A549 (cell line): ENCODE results near the gene SERINC3. TPM values are rescaled to one million over a fixed set of nuclear protein-coding genes. Genes with fewer than 3 reads are reported as not detected.

Experiments
- ATAC-seq, 2 experiments: fragments of 200-7000 bp in 1 of 2; fragments of >200 bp in 1 of 2; cut with Nextera tagmentation in 1 of 2; cut with Tn5 transposase in 1 of 2; 3 replicates each; pipeline versions ENCODE4 v1.8.0 to v1.9.1; 2018 to 2020; ENCODE audit warnings: mild to moderate bottlenecking in 1 of 2, moderate library complexity in 1 of 2
- CTCF ChIA-PET: fragments of 300-600 bp; sonication (Branson Sonifier 250); formaldehyde crosslinking; extraction: SDS; loops from one replicate; lab custom pipeline; 2021; ENCODE audit warnings: antibody characterized with exemption, inconsistent platforms; lab: Yijun Ruan, JAX
- POLR2A ChIA-PET: fragments of 350-600 bp; formaldehyde crosslinking; extraction: SDS; loops from one replicate; lab custom pipeline; 2021; ENCODE audit warnings: antibody characterized with exemption, inconsistent platforms; lab: Yijun Ruan, JAX
- DNase-seq, 2 experiments: peaks; one replicate each; pipeline versions ENCODE4 v3.0.0 to v3.0.0-alpha.2; 2011 to 2016; ENCODE audit warnings: low read depth in 1 of 2, low spot score in 1 of 2
- FAIRE-seq: peaks from 2 replicates; lab custom pipeline; 2011; peaks lifted over from hg19 to GRCh38; lab: Jason Lieb, UNC
- H3K27ac ChIP-seq, 2 experiments: fragments of >200 bp; sonication (Bioruptor Twin); formaldehyde crosslinking; 3 replicates each; pipeline ENCODE4 v1.5.1; 2016 to 2017
- H3K4me1 ChIP-seq: fragments of >200 bp; sonication (Bioruptor Twin); formaldehyde crosslinking; 3 replicates; pipeline ENCODE4 v1.6.1; 2016
- H3K4me2 ChIP-seq: fragments of >200 bp; sonication (Bioruptor Twin); formaldehyde crosslinking; 3 replicates; pipeline ENCODE4 v1.6.1; 2016
- H3K4me3 ChIP-seq: fragments of >200 bp; sonication (Bioruptor Twin); formaldehyde crosslinking; 3 replicates; pipeline ENCODE4 v1.5.1; 2016
- H3K9me3 ChIP-seq: fragments of >200 bp; sonication (Bioruptor Twin); formaldehyde crosslinking; 3 replicates; pipeline ENCODE4 v1.6.1; 2016
- ATOH8 ChIP-seq: fragments of 250-450 bp; sonication (Bioruptor Pico); IDR thresholded peaks from 2 replicates; pipeline ENCODE4 v1.5.0; 2020; ENCODE audit warnings: low read depth, mild to moderate bottlenecking, moderate library complexity
- CBX8 ChIP-seq: fragments of 200-600 bp; sonication (generic); IDR thresholded peaks from 2 replicates; pipeline ENCODE4 v1.6.1; 2016
- CEBPB ChIP-seq, 2 experiments: fragments of >200 bp in 1 of 2; sonication (Bioruptor Twin) in 1 of 2; formaldehyde crosslinking in 1 of 2; IDR thresholded peaks; 2 replicates each; pipeline ENCODE4 v1.6.1; 2012 to 2016
- CHD2 ChIP-seq: fragments of 150-350 bp; IDR thresholded peaks from 2 replicates; pipeline ENCODE4 v1.6.1; 2014; ENCODE audit warnings: low read length; ENCODE audit not compliant: partially characterized antibody
- ESRRA ChIP-seq: fragments of 150-350 bp; IDR thresholded peaks from 2 replicates; pipeline ENCODE4 v1.6.1; 2014; ENCODE audit warnings: mild to moderate bottlenecking, low read length, borderline replicate concordance
- FOSL2 ChIP-seq, 2 experiments: fragments of 450-650 bp in 1 of 2; fragments of >200 bp in 1 of 2; sonication (Bioruptor Twin) in 1 of 2; formaldehyde crosslinking; IDR thresholded peaks; 2 replicates each; pipeline versions ENCODE4 v1.5.0 to v1.6.1; 2016 to 2020; ENCODE audit warnings: mild to moderate bottlenecking in 1 of 2, moderate library complexity in 1 of 2
- GATA3 ChIP-seq: IDR thresholded peaks from 2 replicates; pipeline ENCODE4 v1.6.1; 2012; ENCODE audit warnings: borderline replicate concordance
- HDAC2 ChIP-seq: fragments of 200-600 bp; sonication (generic); IDR thresholded peaks from 2 replicates; pipeline ENCODE4 v1.6.1; 2016
- HEYL ChIP-seq: fragments of 250-450 bp; sonication (Bioruptor Pico); IDR thresholded peaks from 2 replicates; pipeline ENCODE4 v1.8.0; 2021; ENCODE audit warnings: mild to moderate bottlenecking, moderate library complexity
- HOXB13 ChIP-seq: fragments of 250-450 bp; sonication (Bioruptor Pico); IDR thresholded peaks from 2 replicates; pipeline ENCODE4 v1.5.0; 2020; ENCODE audit warnings: low read depth, mild to moderate bottlenecking, moderate library complexity
- JUN ChIP-seq, 2 experiments: fragments of >200 bp; sonication (Bioruptor Twin); formaldehyde crosslinking; IDR thresholded peaks; 2 replicates in 1 of 2; 3 replicates in 1 of 2; pipeline ENCODE4 v1.6.1; 2016 to 2017
- JUNB ChIP-seq: fragments of >200 bp; sonication (Bioruptor Twin); formaldehyde crosslinking; IDR thresholded peaks from 2 replicates; pipeline ENCODE4 v1.6.1; 2016
- KDM1A ChIP-seq: fragments of 200-600 bp; sonication (generic); IDR thresholded peaks from 2 replicates; pipeline ENCODE4 v1.6.1; 2016; ENCODE audit warnings: low read depth, mild to moderate bottlenecking
- KDM5A ChIP-seq: fragments of 200-600 bp; sonication (generic); IDR thresholded peaks from 2 replicates; pipeline ENCODE4 v1.6.1; 2016; ENCODE audit warnings: antibody characterized with exemption, mild to moderate bottlenecking
- MAZ ChIP-seq: fragments of 150-350 bp; IDR thresholded peaks from 2 replicates; pipeline ENCODE4 v1.6.1; 2014; ENCODE audit warnings: antibody characterized with exemption, low read depth, low read length, borderline replicate concordance
- NR3C1 ChIP-seq: fragments of >200 bp; sonication (Bioruptor Twin); formaldehyde crosslinking; IDR thresholded peaks from 3 replicates; pipeline ENCODE4 v1.6.1; 2017
- RARB ChIP-seq: fragments of 250-450 bp; sonication (Bioruptor Pico); IDR thresholded peaks from 2 replicates; pipeline ENCODE4 v1.8.0; 2021; ENCODE audit warnings: mild to moderate bottlenecking, moderate library complexity
- RNF2 ChIP-seq: fragments of 200-600 bp; sonication (generic); IDR thresholded peaks from 2 replicates; pipeline ENCODE4 v1.6.1; 2016; ENCODE audit warnings: low read depth, mild to moderate bottlenecking, antibody characterized with exemption, moderate library complexity, borderline replicate concordance
- SREBF2 ChIP-seq: fragments of 450-650 bp; IDR thresholded peaks from 2 replicates; pipeline ENCODE4 v1.6.1; 2014; ENCODE audit warnings: mild to moderate bottlenecking, moderate library complexity
- TFCP2L1 ChIP-seq: fragments of 250-450 bp; sonication (Bioruptor Pico); IDR thresholded peaks from 2 replicates; pipeline ENCODE4 v1.5.0; 2021; ENCODE audit warnings: mild to moderate bottlenecking
- TP53 ChIP-seq: fragments of 250-450 bp; sonication (Bioruptor Pico); IDR thresholded peaks from 2 replicates; pipeline ENCODE4 v1.5.0; 2021; ENCODE audit warnings: mild to moderate bottlenecking, moderate library complexity
- USF2 ChIP-seq: fragments of 450-650 bp; IDR thresholded peaks from 2 replicates; pipeline ENCODE4 v1.6.1; 2014; ENCODE audit warnings: antibody characterized with exemption
- ZC3H11A ChIP-seq: fragments of 450-650 bp; IDR thresholded peaks from 2 replicates; pipeline ENCODE4 v1.6.1; 2014; ENCODE audit warnings: antibody characterized with exemption, mild to moderate bottlenecking
- ZFP36 ChIP-seq: fragments of 450-650 bp; IDR thresholded peaks from 2 replicates; pipeline ENCODE4 v1.6.1; 2014; ENCODE audit warnings: borderline replicate concordance; ENCODE audit not compliant: partially characterized antibody
- ZNF302 ChIP-seq: fragments of 250-450 bp; sonication (Bioruptor Pico); IDR thresholded peaks from 2 replicates; pipeline ENCODE4 v1.9.0; 2021; ENCODE audit warnings: inconsistent platforms, mild to moderate bottlenecking, moderate library complexity
- ZSCAN20 ChIP-seq: fragments of 250-450 bp; sonication (Bioruptor Pico); IDR thresholded peaks from 2 replicates; pipeline ENCODE4 v1.8.0; 2022; ENCODE audit warnings: mild to moderate bottlenecking, moderate library complexity
- WGBS: methylation state at CpG from one replicate; pipeline ENCODE4 v1.1.6; 2017; ENCODE audit errors: missing lambda C conversion rate; 5-methylcytosine and 5-hydroxymethylcytosine counted together
- polyA plus RNA-seq, 4 experiments: library from polyadenylated mRNA; depleted of rRNA in 3 of 4; stranded (reverse); fragments of >200 nt; fragmentation: RNase III in 1 of 4; extraction: RNeasy Plus Mini Kit Qiagen cat#74134 plus additional on column Dnase treatment in 1 of 4; gene quantifications; 2 replicates in 3 of 4; 3 replicates in 1 of 4; pipeline ENCODE4 v1.2.3, GENCODE V29; 2011 to 2017
- TF ChIP-seq, protein P1 (sequence below): IDR thresholded peaks from 2 replicates; pipeline ENCODE4 v1.6.1; 2012
- TF ChIP-seq, protein P2 (sequence below): fragments of 250-450 bp; sonication (Bioruptor Pico); IDR thresholded peaks from 2 replicates; pipeline ENCODE4 v1.5.0; 2021; ENCODE audit warnings: mild to moderate bottlenecking, moderate library complexity, borderline replicate concordance

The SERINC3 gene
- polyA plus RNA-seq, 2 of the 4 experiments (the other 2 are of a cell fraction): 62.9 to 159 TPM

GRCh38 chr20:44456611-44457010 is 65.3 kb downstream of the SERINC3 start:
- Histone ChIP-seq H3K27ac (no peak overlapping the region), H3K4me2 (no peak overlapping the region), H3K4me3 (no peak overlapping the region), H3K9me3 (no peaks in the 10 kb centered on the region), H3K4me1 (0 out of 3 replicates have a peak, but pooled peaks cover 5% of the 10 kb centered on the region)
- no peak for ATAC-seq
- POLR2A ChIA-PET: no interaction called here
- FAIRE-seq: no peak
- 85% methylated on average over 8 of the region's 8 CpGs for WGBS
- CTCF ChIA-PET: interaction anchor here (0.8 to 23.5 kb wide), 9 partner anchors 8 to 237 kb away, joined by 3 to 440 read pairs (median 4); partner anchors contain the start of gene FITM2
- no peak for DNase-seq
- TF ChIP-seq RNF2 (no peak), HDAC2 (no peak), SREBF2 (no peak), GATA3 (no peak), USF2 (no peak), RARB (CRISPR knock-in tag) (no peak), TP53 (CRISPR knock-in tag) (no peak), ZSCAN20 (no peak), KDM5A (no peak), NR3C1 (no peak), HEYL (CRISPR knock-in tag) (no peak), ZC3H11A (no peak), ZNF302 (CRISPR knock-in tag) (no peak)
- TF ChIP-seq, protein P1, sequence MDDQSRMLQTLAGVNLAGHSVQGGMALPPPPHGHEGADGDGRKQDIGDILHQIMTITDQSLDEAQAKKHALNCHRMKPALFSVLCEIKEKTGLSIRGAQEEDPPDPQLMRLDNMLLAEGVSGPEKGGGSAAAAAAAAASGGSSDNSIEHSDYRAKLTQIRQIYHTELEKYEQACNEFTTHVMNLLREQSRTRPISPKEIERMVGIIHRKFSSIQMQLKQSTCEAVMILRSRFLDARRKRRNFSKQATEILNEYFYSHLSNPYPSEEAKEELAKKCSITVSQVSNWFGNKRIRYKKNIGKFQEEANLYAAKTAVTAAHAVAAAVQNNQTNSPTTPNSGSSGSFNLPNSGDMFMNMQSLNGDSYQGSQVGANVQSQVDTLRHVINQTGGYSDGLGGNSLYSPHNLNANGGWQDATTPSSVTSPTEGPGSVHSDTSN: no peak

DNA sequence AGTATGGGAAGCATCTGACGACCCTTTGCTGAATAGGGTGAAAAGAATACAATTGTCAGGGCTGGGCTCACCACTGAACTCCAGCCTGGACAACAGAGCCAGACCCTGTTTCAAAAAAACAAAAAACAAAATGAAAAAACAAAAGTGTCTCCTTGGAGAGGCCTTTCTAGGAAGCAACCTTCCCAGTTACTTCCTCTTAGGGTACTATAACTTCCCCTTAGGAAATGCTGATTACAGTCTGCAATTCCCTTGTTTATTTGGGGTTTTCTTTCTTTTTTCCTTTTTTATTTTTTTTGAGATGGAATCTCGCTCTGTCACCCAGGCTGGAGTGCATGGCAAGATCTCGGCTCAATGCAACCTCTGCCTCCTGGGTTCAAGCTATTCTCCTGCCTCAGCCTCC is 66.7 kb downstream of the SERINC3 start:
- ChIA-PET POLR2A (no interaction called here), CTCF (interaction anchor here (1.1 to 23.5 kb wide), 5 partner anchors 14 to 236 kb away, joined by 3 to 440 read pairs (median 6); no protein-coding TSS in a partner anchor)
- 77% methylated on average over 3 of the region's 3 CpGs for WGBS
- TF ChIP-seq SREBF2: no peak
- TF ChIP-seq CBX8: no peak
- no peak for TF ChIP-seq KDM1A
- TF ChIP-seq CHD2: no peak
- no peak for TF ChIP-seq MAZ
- TF ChIP-seq ZFP36: no peak
- no peak for TF ChIP-seq ATOH8 (CRISPR knock-in tag)
- Histone ChIP-seq H3K4me3 (no peak overlapping the region), H3K4me2 (no peak overlapping the region), H3K4me1 (no peaks in the 10 kb centered on the region), H3K27ac (no peak overlapping the region), H3K9me3 (no peaks in the 10 kb centered on the region)
- FAIRE-seq (no peak), DNase-seq (no peak), ATAC-seq (no peak)

- FAIRE-seq: no peak
- CTCF ChIA-PET: interaction anchor here (0.9 to 23.5 kb wide), 5 partner anchors 13 to 235 kb away, joined by 4 to 440 read pairs (median 6); partner anchors contain the start of gene TTPAL
These were observed 67.4 kb downstream of the SERINC3 start for GRCh38 chr20:44454306-44454963.

More at GRCh38 chr20:44454306-44454963, 67.4 kb downstream of the SERINC3 start:
- Histone ChIP-seq H3K4me3 (no peak overlapping the region), H3K27ac (no peak overlapping the region), H3K9me3 (no peaks in the 10 kb centered on the region), H3K4me2 (no peak overlapping the region), H3K4me1 (no peaks in the 10 kb centered on the region)
- POLR2A ChIA-PET: no interaction called here
- WGBS: 64% methylated on average over 7 of the region's 7 CpGs
- TF ChIP-seq MAZ: no peak
- TF ChIP-seq TP53 (CRISPR knock-in tag): no peak
- TF ChIP-seq JUNB: no peak
- no peak for TF ChIP-seq TFCP2L1
- TF ChIP-seq ZSCAN20: no peak
- no peak for TF ChIP-seq ESRRA
- TF ChIP-seq FOSL2 (IDR thresholded peaks at IDR 0.05): no peak
- no peak for TF ChIP-seq FOSL2 (CRISPR knock-in tag; IDR thresholded peaks at IDR 0.05)
- TF ChIP-seq HOXB13: no peak
- TF ChIP-seq CEBPB (IDR thresholded peaks at IDR 0.05): no peak
- TF ChIP-seq RNF2: no peak
- no peak for TF ChIP-seq JUN (IDR thresholded peaks at IDR 0.05)
- TF ChIP-seq, protein P1: no peak
- TF ChIP-seq, protein P2, sequence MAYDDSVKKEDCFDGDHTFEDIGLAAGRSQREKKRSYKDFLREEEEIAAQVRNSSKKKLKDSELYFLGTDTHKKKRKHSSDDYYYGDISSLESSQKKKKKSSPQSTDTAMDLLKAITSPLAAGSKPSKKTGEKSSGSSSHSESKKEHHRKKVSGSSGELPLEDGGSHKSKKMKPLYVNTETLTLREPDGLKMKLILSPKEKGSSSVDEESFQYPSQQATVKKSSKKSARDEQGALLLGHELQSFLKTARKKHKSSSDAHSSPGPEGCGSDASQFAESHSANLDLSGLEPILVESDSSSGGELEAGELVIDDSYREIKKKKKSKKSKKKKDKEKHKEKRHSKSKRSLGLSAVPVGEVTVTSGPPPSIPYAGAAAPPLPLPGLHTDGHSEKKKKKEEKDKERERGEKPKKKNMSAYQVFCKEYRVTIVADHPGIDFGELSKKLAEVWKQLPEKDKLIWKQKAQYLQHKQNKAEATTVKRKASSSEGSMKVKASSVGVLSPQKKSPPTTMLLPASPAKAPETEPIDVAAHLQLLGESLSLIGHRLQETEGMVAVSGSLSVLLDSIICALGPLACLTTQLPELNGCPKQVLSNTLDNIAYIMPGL: no peak
- TF ChIP-seq RARB (CRISPR knock-in tag): no peak
- DNase-seq: no peak
- ATAC-seq: no peak
